ENCODE results near the gene ZNF248. TPM values are rescaled to one million over a fixed set of nuclear protein-coding genes. Genes with fewer than 3 reads are reported as not detected.

Gene ZNF248
- total and polyA plus RNA-seq, 9 of the 15 experiments (the other 6 are each of a cell fraction or from before 2014, with no cell fraction given), result 4.5 to 16.5 (median 10.2) TPM

- TF ChIP-seq MGA (IDR thresholded peaks at IDR 0.05) (peak; percentile 93), ZZZ3 (IDR thresholded peaks at IDR 0.05) (no peak), JUND (IDR thresholded peaks at IDR 0.05; ENCODE audit: borderline replicate concordance, low read depth, low read length) (no peak; the same call in 1 of the 2 replicates), JUND (tag; IDR thresholded peaks at IDR 0.05; ENCODE audit: borderline replicate concordance, low read depth, low read length) (no peak), BDP1 (IDR thresholded peaks at IDR 0.05; ENCODE audit: insufficient read depth, insufficient read length) (no peak), HDAC3 (IDR thresholded peaks at IDR 0.05; ENCODE audit: borderline replicate concordance, partially characterized antibody) (no peak), FUS (optimal IDR thresholded peaks at IDR 0.05; ENCODE audit: low read depth, low read length) (no peak), ZNF551 (CRISPR knock-in tag; IDR thresholded peaks at IDR 0.05) (no peak), ZKSCAN8 (CRISPR knock-in tag; IDR thresholded peaks at IDR 0.05) (no peak), ARNT (IDR thresholded peaks at IDR 0.05) (no peak), BCLAF1 (IDR thresholded peaks at IDR 0.05; ENCODE audit: borderline replicate concordance in 1 of 2, control insufficient read depth in 1 of 2, low read depth in 2 of 2, low read length in 1 of 2) (no peak), TRIM28 (IDR thresholded peaks at IDR 0.05) (no peak), PYGO2 (tag; IDR thresholded peaks at IDR 0.05) (no peak)
Observed at GRCh38 chr10:37857287-37858211, at the start of gene ZNF248 (continued).
